ENCODE results near the gene TNS4. TPM values are rescaled to one million over a fixed set of nuclear protein-coding genes. Genes with fewer than 3 reads are reported as not detected.
"Not testable (repeated sequence)": the region's sequence is repeated elsewhere in the genome, so short reads cannot be mapped to it uniquely, and the experiment has no call there.

The TNS4 gene, protein sequence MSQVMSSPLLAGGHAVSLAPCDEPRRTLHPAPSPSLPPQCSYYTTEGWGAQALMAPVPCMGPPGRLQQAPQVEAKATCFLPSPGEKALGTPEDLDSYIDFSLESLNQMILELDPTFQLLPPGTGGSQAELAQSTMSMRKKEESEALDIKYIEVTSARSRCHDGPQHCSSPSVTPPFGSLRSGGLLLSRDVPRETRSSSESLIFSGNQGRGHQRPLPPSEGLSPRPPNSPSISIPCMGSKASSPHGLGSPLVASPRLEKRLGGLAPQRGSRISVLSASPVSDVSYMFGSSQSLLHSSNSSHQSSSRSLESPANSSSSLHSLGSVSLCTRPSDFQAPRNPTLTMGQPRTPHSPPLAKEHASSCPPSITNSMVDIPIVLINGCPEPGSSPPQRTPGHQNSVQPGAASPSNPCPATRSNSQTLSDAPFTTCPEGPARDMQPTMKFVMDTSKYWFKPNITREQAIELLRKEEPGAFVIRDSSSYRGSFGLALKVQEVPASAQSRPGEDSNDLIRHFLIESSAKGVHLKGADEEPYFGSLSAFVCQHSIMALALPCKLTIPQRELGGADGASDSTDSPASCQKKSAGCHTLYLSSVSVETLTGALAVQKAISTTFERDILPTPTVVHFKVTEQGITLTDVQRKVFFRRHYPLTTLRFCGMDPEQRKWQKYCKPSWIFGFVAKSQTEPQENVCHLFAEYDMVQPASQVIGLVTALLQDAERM
- under 1 TPM in 2 of 3 donors, not detected in 1; 0.06 to 0.17 TPM for polyA plus RNA-seq (ENCODE audit: insufficient read length in 3 of 3)

GRCh38 chr17:40501499-40501911 lies at the start of gene TNS4:
TNS4 (minus strand) TSS chr17:40501623; CDS start chr17:40496425, 5,198 bp downstream.
- no peak for DNase-seq (ENCODE audit: low read depth in 3 of 3, low spot score in 2 of 3)

DNA sequence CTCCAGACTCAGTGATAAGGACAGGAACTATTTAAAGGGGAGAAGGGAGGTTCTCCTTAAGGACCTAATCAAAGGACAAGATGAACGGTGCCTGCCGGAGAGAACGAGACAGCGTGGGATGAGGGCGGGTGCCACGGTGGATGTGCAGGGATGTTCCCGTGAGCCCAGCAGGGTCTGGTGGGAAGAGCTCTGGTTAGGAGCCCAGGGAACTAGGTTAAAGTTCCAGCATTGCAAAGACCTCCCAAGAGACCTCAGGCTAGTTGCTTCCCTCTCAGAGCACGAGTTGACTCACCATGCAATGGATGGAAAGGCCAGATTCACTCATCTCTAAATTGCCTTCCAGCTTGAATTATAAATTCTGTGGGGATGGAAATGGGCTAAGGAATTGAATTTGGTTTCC lies 49.2 kb upstream of the TNS4 start:
- DNase-seq (ENCODE audit: low read depth in 3 of 3, low spot score in 2 of 3) = no peak

GRCh38 chr17:40548982-40549685 lies 47.7 kb upstream of the TNS4 start:
- no peak for DNase-seq (ENCODE audit: low read depth in 3 of 3, low spot score in 2 of 3)

DNA sequence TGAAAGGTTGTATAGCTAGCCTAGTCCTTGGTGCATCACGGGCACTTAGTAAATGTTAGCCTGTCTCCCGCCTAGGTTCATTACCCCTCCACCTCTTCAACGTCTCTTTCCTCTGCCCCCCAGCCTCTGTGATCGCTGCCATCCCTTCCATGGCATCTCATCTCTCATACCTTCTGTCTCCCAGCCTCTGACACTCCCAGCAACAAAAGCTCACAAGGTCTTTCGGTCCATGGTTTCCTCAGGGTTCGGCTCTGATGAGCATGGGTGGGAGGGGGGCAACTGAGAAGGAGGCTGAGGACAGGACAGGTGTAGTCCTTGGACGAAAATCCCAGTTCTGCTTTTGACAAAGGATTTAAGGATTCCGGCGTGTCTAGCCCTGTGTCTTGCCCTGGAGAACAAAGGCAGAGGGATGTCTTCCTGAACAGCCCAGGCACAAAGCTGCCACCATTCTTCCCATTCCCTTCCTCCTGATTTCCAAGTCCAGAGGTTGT lies 47.1 kb upstream of the TNS4 start:
- DNase-seq (ENCODE audit: low read depth in 3 of 3, low spot score in 2 of 3) = no peak

GRCh38 chr17:40547785-40548478 lies 46.5 kb upstream of the TNS4 start:
- DNase-seq (ENCODE audit: low read depth in 3 of 3, low spot score in 2 of 3) = no peak

DNA sequence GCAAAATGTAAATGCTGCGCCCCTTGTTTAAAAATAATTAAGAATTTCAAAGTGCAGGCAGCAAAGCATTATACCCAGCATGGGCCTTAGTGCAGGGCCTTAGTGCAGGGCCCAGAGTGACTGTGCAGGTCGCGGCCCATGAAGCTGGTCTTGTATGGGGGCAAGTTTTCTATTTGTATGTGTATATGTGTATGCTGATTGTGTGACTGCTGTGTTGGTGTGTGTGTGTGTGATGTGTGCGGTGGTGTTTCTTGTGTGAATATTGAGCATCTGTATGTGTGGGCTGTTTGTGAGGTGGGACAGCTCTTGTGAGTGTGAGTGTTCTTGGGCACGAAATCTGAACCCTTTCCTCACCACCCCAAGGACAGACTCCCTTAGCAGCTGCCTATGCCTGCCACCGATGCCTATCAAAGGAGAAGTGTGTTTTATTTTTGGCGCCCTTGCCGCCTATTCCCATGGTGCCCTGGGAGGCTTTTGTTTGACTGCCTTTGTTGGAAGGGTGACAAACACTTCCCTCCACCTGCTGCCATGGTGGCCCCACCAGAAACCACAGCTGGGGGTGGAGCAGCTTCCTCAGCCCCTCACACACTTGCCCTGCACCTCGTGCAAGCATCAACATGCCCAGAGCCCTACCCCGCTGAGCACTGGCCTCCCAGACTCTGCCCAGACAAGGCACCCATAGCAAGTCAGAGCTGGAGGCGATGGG lies 45.8 kb upstream of the TNS4 start:
- no peak for DNase-seq (ENCODE audit: low read depth in 3 of 3, low spot score in 2 of 3)

- not testable (repeated sequence) for DNase-seq (ENCODE audit: low read depth in 3 of 3, low spot score in 2 of 3)
These were observed 45.1 kb upstream of the TNS4 start for GRCh38 chr17:40546497-40546896.

DNA sequence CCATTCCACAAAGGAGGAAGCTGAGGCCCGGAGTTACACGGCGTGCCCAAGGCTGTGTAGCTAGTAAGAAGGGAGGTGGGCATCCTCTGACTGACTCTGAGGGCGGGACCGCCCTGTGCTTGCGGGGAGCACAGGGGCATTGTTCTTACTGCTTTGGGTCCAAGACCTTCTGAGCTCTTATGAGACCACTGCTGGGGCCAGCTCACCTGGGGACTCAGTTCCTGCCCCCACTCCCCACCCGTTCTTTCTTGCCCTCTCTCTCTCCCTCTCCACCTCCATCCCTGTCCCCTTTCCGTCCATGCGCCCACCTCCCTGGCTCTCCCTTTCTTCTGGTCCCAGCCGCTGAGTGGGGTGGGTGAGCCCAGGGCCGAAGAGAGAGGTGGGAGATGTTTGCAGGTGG lies 44.2 kb upstream of the TNS4 start:
- no peak for DNase-seq (ENCODE audit: low read depth in 3 of 3, low spot score in 2 of 3)

DNA sequence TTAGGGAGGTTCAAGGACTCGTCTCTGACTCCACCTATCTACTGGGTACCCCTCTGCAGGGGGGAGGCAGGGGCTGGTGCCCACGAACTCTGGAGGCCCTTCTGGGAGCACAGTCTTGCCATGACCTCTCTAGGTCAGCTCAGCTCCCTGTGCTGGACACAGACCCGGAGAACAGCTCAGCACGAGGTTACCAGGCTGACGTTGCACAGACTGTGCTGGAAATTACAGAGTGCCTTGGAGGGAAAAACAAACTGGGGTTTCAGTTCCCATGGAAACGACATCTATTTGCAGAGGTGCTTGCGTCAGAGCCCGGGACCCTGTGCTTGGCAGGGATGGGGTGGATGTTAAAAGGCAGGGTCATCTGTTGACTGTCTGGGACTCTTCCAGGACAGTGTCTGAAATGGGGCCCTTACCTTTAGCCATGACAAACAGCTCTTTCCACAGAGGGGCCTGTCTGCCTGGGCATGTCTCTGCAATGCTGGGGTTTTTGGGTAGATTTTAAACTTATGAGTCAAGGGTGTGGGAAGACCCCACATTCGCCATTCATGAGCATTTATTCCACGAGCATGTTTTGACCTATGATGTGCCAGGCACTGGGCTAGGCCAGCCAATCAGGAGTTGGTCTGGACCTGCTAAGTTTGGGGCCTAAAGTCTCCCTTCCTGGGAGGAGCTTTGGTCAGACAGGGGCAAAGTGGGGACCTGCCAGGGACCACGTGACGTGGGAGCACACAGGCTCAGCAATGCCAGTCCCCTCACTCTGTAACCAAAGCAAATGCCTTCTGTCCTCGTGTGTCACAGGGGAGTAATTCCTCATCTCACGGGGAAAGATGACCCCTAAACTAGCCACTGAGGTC lies 41.4 kb upstream of the TNS4 start:
- DNase-seq (ENCODE audit: low read depth in 3 of 3, low spot score in 2 of 3) = peak in 1 of 3 donors; percentile 65

DNA sequence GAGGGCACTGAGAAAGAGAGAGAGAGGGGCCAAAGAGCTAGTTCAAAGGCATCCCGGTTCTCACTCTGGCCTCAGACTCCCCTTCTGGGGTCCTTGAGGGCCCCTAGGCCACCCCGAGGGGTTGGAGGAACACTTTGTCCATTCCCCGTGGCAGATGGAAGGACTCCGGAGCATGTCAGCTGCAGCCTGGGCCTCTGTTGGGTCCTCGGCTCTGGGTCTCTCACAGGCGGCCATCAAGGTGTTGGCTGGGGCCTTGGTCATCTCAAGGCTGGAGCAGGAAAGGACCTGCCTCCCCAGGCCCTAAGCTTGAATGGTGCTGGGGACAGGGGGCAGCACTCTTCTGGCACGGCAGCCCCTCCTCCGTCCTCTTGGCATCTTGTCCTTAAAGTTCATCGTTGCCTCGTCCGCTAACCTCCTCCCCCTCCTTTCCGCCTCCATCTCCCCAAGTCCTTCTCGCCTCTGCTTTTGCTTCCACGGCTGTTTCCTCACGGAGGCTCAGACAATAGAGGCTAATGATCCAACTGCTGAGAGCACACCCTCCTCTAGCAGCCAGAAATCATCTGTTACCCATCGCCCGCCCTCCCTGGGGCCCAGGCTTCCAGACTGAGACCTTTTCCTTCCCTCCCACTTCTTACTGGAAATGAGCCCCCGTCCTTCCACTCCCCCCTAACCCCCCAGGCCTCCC lies 40.6 kb upstream of the TNS4 start:
- no peak for DNase-seq (ENCODE audit: low read depth in 3 of 3, low spot score in 2 of 3)

GRCh38 chr17:40541060-40541872 lies 39.8 kb upstream of the TNS4 start:
- no peak for DNase-seq (ENCODE audit: low read depth in 3 of 3, low spot score in 2 of 3)

- no peak for DNase-seq (ENCODE audit: low read depth in 3 of 3, low spot score in 2 of 3)
These were observed 39.0 kb upstream of the TNS4 start for GRCh38 chr17:40540448-40540847.

- no peak for DNase-seq (ENCODE audit: low read depth in 3 of 3, low spot score in 2 of 3)
These were observed 38.4 kb upstream of the TNS4 start for GRCh38 chr17:40539711-40540411.

DNA sequence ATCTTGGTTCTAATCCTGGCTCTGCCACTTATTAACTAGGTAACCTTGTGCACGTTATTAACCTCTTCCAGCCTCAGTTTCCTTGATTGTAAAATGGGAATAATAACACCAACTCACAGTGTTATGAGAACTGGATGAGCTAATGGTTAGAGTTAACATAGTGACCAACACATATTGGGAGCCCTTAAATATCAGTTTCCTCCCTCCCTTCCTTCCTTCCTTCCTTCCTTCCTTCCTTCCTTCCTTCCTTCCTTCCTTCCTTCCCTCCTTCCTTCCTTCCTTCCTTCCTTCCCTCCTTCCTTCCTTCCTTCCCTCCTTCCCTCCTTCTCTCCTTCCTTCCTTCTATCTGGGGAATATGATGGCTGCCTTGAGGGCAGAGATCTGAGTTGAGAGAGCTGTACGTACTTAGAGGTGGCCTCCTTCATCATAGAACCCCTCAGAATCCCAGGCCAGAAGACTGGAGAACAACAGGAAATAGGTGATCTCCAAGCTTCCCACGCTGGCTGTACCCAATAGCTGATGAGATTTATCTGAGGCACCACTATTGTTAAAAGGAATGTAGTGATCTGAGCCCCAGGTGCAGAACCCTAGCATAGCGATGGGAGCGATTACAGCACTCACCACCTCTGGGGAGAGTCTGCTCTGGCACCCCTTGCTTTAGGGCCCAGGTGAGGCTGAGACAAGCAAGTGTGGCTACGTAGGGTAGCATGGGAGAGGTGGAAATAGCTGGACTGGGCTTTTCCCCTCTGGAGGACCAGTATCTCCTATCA lies 37.7 kb upstream of the TNS4 start:
- no peak for DNase-seq (ENCODE audit: low read depth in 3 of 3, low spot score in 2 of 3)

DNA sequence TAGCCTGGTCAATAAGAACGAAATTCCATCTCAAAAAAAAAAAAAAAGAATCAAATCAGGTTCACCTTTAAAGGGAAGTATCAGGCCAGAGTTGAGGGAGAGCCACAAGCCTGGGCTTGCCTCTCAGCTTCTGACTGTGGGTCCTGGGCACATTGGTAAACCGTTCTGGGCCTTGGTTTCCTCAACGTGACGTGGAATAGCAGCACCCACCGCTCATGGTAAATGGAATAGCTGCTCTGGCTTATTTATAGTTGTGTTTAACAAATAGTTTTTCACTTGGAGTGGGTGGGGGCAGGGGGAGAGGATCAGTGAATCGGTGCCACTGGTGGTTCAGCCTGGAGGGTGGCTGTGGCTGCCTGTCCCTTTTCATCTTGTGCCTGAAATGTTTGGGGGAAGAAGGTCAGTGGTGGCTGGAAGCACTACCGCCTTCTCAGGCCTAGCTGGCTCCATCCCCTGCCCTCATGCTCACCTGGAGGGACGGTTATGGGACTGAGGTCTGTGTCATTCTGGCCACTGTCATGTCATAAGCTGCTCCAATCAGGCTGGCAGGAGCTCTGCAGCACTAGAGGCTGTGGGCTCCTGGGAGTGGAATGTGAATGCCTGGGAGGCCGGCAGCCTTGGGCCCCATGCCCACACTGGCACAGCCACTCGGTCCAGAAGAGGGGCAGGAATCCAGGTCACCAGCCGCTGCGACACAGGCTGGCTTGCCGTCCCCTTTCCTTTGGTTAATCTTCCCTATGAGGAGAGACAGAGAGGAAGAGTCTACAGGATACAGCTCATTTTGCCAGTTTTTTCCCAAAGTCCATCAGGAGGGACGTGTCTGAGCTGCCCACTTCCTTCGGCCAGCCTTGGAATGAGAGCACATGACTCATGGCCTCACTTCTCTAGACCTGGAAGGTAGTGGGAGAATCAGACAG lies 36.9 kb upstream of the TNS4 start:
- no peak for DNase-seq (ENCODE audit: low read depth in 3 of 3, low spot score in 2 of 3)

All from right renal cortex interstitium (tissue), 3 donors.